ENCODE data around the gene PPIL1. TPM values are rescaled to one million over a fixed set of nuclear protein-coding genes. Genes with fewer than 3 reads are reported as not detected.
A peak's percentile ranks its signal among the peaks of the same experiment; 100 is the strongest.

The PPIL1 gene
- total RNA-seq, 2 donors from 2014 or later, result 18.7 to 35.9 TPM

DNA sequence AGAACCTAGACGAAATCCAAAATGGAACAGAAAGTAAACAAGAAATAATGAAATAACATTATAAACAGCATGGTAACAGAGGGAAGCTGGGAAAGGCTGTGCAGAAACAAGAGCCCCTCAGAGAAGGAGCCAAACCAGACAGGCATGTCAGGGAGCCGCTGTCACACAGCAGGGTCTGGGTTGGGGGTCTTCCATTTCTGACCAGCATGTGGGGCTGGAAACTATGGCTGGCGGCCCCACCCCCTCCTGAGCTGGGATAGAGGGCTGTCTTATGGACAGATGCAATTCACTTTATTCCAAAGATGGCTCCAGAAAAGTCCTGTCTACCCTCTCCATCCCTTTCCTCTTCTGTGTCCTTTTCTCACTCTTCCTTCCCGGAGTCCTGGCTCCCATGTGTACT, 38.5 kb upstream of the PPIL1 start:
- H3K4me1 ChIP-seq (replicated peaks), result peaks cover 9% of the 10 kb centered on the region
- DNase-seq (ENCODE audit: low spot score), result no peak
- H3K27me3 ChIP-seq (replicated peaks; ENCODE audit: insufficient read depth), result no peaks in the 10 kb centered on the region
- intact Hi-C loops (cut with DNase I), result no loop called here
- WGBS, result 61% methylated on average over 4 of the region's 4 CpGs
- H3K36me3 ChIP-seq, result no peaks in the 10 kb centered on the region
- H3K4me3 ChIP-seq, result no peak overlapping the region
- peak overlapping the region; percentile 21 to 54 for H3K27ac ChIP-seq
- H3K9me3 ChIP-seq, result no peaks in the 10 kb centered on the region
- TF ChIP-seq POLR2A (IDR thresholded peaks at IDR 0.05), result no peak
- TF ChIP-seq, protein P1, sequence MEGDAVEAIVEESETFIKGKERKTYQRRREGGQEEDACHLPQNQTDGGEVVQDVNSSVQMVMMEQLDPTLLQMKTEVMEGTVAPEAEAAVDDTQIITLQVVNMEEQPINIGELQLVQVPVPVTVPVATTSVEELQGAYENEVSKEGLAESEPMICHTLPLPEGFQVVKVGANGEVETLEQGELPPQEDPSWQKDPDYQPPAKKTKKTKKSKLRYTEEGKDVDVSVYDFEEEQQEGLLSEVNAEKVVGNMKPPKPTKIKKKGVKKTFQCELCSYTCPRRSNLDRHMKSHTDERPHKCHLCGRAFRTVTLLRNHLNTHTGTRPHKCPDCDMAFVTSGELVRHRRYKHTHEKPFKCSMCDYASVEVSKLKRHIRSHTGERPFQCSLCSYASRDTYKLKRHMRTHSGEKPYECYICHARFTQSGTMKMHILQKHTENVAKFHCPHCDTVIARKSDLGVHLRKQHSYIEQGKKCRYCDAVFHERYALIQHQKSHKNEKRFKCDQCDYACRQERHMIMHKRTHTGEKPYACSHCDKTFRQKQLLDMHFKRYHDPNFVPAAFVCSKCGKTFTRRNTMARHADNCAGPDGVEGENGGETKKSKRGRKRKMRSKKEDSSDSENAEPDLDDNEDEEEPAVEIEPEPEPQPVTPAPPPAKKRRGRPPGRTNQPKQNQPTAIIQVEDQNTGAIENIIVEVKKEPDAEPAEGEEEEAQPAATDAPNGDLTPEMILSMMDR (IDR thresholded peaks at IDR 0.05), result no peak
- no peak for TF ChIP-seq POLR2AphosphoS5 (IDR thresholded peaks at IDR 0.05)

- Histone ChIP-seq H3K27me3 (replicated peaks; ENCODE audit: insufficient read depth) (no peaks in the 10 kb centered on the region), H3K36me3 (no peaks in the 10 kb centered on the region), H3K9me3 (no peaks in the 10 kb centered on the region), H3K4me1 (replicated peaks) (peaks cover 11% of the 10 kb centered on the region), H3K27ac (peak overlapping the region; percentile 21 to 54), H3K4me3 (no peak overlapping the region)
- intact Hi-C loops (cut with DNase I), result no loop called here
- TF ChIP-seq POLR2AphosphoS5 (IDR thresholded peaks at IDR 0.05), result peak; percentile 89
- TF ChIP-seq POLR2A (IDR thresholded peaks at IDR 0.05), result no peak
- TF ChIP-seq, protein P1 (IDR thresholded peaks at IDR 0.05), result peak in 1 of 4 experiments; percentile 19
- DNase-seq (ENCODE audit: low spot score), result peak; percentile 77
- 22% methylated on average over 8 of the region's 8 CpGs for WGBS
Measured at GRCh38 chr6:36912586-36912985, 38.0 kb upstream of the PPIL1 start.

DNA sequence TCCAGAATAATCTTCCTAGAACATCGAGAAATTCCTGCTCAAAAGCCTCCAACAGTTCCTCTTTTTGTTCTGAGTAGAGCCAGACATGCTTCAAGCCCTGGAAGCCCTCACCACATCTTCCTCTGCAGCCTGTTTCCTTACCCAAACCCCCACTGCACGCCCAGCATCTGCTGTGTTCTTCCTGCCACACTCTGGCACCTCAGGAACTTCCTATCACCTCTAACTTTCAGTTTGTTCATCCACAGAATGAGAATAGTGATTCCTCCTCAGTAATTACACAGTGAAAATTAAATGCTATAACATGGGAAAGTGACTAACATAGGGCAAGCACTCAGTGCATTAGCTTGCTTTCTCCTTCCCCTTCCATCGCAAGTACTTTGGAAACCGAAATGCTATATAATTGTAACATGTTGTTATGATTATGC, 37.4 kb upstream of the PPIL1 start:
- Histone ChIP-seq H3K36me3 (no peaks in the 10 kb centered on the region), H3K27me3 (replicated peaks; ENCODE audit: insufficient read depth) (no peaks in the 10 kb centered on the region), H3K9me3 (no peaks in the 10 kb centered on the region), H3K27ac (peak overlapping the region in 1 of 2 donors; percentile 54), H3K4me1 (replicated peaks) (peaks cover 11% of the 10 kb centered on the region), H3K4me3 (no peak overlapping the region)
- intact Hi-C loops (cut with DNase I), result no loop called here
- 58% methylated on average over 4 of the region's 4 CpGs for WGBS
- no peak for DNase-seq (ENCODE audit: low spot score)
- TF ChIP-seq, protein P1 (IDR thresholded peaks at IDR 0.05), result no peak
- TF ChIP-seq POLR2AphosphoS5 (IDR thresholded peaks at IDR 0.05) (no peak), POLR2A (IDR thresholded peaks at IDR 0.05) (no peak)

GRCh38 chr6:36908747-36909146, 34.1 kb upstream of the PPIL1 start:
- TF ChIP-seq POLR2A (IDR thresholded peaks at IDR 0.05) (no peak), POLR2AphosphoS5 (IDR thresholded peaks at IDR 0.05) (no peak)
- TF ChIP-seq, protein P1 (IDR thresholded peaks at IDR 0.05), result no peak
- Histone ChIP-seq H3K4me1 (replicated peaks) (peaks cover 8% of the 10 kb centered on the region), H3K4me3 (no peak overlapping the region), H3K36me3 (no peaks in the 10 kb centered on the region), H3K27me3 (replicated peaks; ENCODE audit: insufficient read depth) (no peaks in the 10 kb centered on the region), H3K9me3 (no peaks in the 10 kb centered on the region), H3K27ac (no peak overlapping the region)
- intact Hi-C loops (cut with DNase I), result no loop called here
- no peak for DNase-seq (ENCODE audit: low spot score)
- WGBS, result 84% methylated on average over 2 of the region's 2 CpGs

- no peaks in the 10 kb centered on the region for H3K36me3 ChIP-seq
- H3K9me3 ChIP-seq, result no peaks in the 10 kb centered on the region
- intact Hi-C loops (cut with DNase I), result no loop called here
- 23% methylated on average over 5 of the region's 5 CpGs for WGBS
- H3K27me3 ChIP-seq (replicated peaks; ENCODE audit: insufficient read depth), result no peaks in the 10 kb centered on the region
- H3K4me1 ChIP-seq (replicated peaks), result peaks cover 8% of the 10 kb centered on the region
- peak overlapping the region; percentile 42 to 44 for H3K27ac ChIP-seq
- TF ChIP-seq, protein P1 (IDR thresholded peaks at IDR 0.05), result no peak
- no peak for TF ChIP-seq POLR2A (IDR thresholded peaks at IDR 0.05)
- no peak for TF ChIP-seq POLR2AphosphoS5 (IDR thresholded peaks at IDR 0.05)
- no peak overlapping the region for H3K4me3 ChIP-seq
- DNase-seq (ENCODE audit: low spot score), result peak; percentile 80
Measured at GRCh38 chr6:36907781-36908180, 33.2 kb upstream of the PPIL1 start.
